Lower leg skin (tissue), 4 donors: ENCODE data around the gene TATDN2. TPM values are rescaled to one million over a fixed set of nuclear protein-coding genes. Genes with fewer than 3 reads are reported as not detected.

Source experiments
- DNase-seq, 2 donors: peaks; one replicate each; pipeline ENCODE4 v3.0.0-alpha.2; 2019; ENCODE audit warnings: low spot score in 2 of 2
- H3K4me3 ChIP-seq: fragments of 200-600 bp; sonication (generic); 2 replicates; pipeline ENCODE4 v1.5.1; 2017; ENCODE audit warnings: mild to moderate bottlenecking, low read depth; ENCODE audit not compliant: poor library complexity, severe bottlenecking
- POLR2A ChIP-seq, 2 donors: fragments of 450-650 bp; IDR thresholded peaks; one replicate each; pipeline ENCODE4 v1.6.1; 2016 to 2017; ENCODE audit warnings: antibody characterized with exemption in 2 of 2, mild to moderate bottlenecking in 1 of 2, moderate library complexity in 1 of 2
- WGBS, 2 donors: methylation state at CpG; one replicate each; pipeline ENCODE4 v1.1.5; 2018; 5-methylcytosine and 5-hydroxymethylcytosine counted together
- intact Hi-C: fragments of 100-400 bp; cut with DNase I; formaldehyde crosslinking; loops from one replicate; pipeline ENCODE4 v1.15.0; 2023; ENCODE audit warnings: low total_unique reads
- total RNA-seq, 4 donors: library from RNA; depleted of rRNA; stranded (reverse); fragments of >200 nt; gene quantifications; one replicate each; pipeline ENCODE4 v1.1.0, GENCODE V29; 2016
- TF ChIP-seq, protein P1 (sequence below), 3 donors: fragments of 450-650 bp; IDR thresholded peaks; one replicate each; pipeline ENCODE4 v1.5.1; 2016; ENCODE audit warnings: antibody characterized with exemption in 3 of 3, mild to moderate bottlenecking in 3 of 3, moderate library complexity in 2 of 3

Gene TATDN2
- total RNA-seq, 4 donors from 2014 or later, result 18.6 to 25.1 (median 22.4) TPM

DNA sequence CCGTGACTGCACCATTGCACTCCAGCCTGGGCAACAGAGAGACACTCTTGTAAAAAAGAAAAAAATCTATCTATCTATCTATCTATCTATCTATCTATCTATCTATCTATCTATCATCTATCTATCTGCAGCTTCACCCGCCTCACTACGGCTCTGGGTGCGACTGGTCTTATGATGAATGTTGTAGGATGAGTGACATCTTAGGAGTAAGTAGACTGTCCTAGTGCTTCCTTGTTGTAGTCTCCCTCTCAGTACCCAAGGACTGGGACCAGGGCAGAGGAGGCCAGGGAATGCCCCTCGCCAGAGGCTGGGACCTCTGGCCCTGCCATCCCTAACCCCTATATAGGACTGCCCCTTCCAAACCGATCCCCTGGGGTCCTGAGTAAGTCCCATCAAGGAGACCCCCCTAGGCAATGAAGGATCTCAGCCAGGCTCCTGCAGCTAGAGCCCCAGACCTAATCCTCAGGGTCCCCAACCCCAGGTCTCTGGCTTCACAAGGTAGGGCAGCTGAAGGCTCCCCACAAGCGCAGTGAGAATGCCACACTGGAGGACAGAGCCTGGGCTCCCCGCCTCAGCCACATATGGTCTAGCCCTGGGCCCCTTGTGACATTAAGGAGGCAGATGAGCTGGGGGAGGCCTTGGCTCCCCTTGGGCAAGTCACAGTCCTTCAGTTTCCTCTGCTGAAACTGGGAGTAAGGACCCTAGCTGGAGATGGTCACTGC, 73.5 kb downstream of the TATDN2 start:
- TF ChIP-seq, protein P1, sequence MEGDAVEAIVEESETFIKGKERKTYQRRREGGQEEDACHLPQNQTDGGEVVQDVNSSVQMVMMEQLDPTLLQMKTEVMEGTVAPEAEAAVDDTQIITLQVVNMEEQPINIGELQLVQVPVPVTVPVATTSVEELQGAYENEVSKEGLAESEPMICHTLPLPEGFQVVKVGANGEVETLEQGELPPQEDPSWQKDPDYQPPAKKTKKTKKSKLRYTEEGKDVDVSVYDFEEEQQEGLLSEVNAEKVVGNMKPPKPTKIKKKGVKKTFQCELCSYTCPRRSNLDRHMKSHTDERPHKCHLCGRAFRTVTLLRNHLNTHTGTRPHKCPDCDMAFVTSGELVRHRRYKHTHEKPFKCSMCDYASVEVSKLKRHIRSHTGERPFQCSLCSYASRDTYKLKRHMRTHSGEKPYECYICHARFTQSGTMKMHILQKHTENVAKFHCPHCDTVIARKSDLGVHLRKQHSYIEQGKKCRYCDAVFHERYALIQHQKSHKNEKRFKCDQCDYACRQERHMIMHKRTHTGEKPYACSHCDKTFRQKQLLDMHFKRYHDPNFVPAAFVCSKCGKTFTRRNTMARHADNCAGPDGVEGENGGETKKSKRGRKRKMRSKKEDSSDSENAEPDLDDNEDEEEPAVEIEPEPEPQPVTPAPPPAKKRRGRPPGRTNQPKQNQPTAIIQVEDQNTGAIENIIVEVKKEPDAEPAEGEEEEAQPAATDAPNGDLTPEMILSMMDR (IDR thresholded peaks at IDR 0.05), result no peak
- no peak for TF ChIP-seq POLR2A (IDR thresholded peaks at IDR 0.05)
- WGBS, 2 donors, result 87 to 93% methylated on average over 8 of the region's 8 CpGs
- DNase-seq, result no peak
- no peak overlapping the region for H3K4me3 ChIP-seq
- intact Hi-C loops, result no loop called here

DNA sequence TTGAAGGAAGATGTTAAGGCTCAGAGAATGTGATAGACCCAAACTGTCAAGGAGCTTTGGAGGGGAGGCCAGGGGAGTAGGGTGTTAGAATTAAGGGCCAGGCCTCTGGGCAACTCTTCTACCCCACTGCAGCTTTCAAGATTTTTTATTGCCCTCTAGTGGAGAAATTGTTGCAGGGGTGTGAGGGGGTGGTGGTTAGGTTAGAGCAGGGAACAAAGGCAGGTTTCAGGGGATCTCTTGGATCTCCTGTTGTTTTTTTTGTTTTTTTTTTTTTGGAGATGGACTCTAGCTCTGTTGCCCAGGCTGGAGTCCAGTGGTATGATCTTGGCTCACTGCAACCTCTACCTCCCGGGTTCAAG, 74.1 kb downstream of the TATDN2 start:
- 69 to 100% methylated on average over 1 of the region's 1 CpG for WGBS, 2 donors
- intact Hi-C loops, result no loop called here
- H3K4me3 ChIP-seq, result no peak overlapping the region
- no peak for DNase-seq
- TF ChIP-seq, protein P1 (IDR thresholded peaks at IDR 0.05), result no peak
- TF ChIP-seq POLR2A (IDR thresholded peaks at IDR 0.05), result no peak

DNA sequence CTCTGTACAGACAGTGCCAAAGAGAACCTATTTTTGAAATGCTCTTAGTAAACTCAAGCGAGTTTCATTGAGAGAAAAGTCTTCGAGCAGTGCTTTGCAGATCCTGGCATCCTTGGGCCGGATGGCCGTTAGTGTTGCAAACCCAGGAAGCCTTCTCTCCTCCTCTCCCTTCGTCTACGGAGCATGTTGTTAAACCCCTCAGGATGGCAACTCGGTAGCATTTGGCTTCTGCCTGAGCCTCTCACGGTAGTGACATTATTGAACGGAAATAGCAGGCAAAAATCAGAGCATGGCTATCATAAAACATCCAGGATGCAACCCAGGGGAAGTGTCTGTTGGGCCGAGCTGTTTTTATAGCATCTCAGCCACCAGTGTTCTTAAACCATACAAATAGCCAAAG, 79.3 kb downstream of the TATDN2 start:
- H3K4me3 ChIP-seq, result no peak overlapping the region
- WGBS, 2 donors, result 55 to 61% methylated on average over 10 of the region's 10 CpGs
- DNase-seq, result no peak
- intact Hi-C loops, result no loop called here
- no peak for TF ChIP-seq POLR2A (IDR thresholded peaks at IDR 0.05)
- TF ChIP-seq, protein P1 (IDR thresholded peaks at IDR 0.05), result no peak

DNA sequence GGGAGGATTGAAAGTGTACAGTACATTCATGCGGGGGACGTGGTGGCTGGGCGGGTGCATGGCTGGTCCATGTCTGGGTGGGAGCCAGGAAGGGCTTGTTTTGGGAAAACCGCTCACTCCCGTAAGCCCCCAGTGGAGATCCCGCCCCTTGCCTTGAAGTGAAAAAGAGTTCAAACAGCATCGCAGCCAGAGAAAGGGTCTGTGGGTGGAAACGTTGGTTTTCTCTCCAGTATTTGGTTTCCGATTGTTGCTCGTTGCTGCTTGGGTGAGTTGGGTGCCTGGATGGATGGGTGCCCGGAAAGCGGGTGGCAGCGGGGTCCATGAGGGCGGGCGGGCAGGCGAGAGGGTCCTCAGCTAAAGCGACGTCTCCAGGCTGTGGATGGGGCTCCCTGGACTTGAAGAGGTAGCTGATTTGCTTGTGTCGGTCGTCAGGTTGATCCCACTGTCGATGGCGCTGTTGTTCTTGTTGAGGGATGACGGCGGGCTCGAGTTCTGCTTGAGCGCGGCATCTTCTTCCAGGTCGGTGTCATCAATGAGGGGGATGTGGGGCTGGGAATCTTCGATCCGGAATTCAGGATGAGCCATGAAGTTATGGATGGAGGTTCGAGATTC, 80.3 kb downstream of the TATDN2 start:
- DNase-seq, result no peak
- 40 to 49% methylated on average over 31 of the region's 31 CpGs for WGBS, 2 donors
- no peak for TF ChIP-seq POLR2A (IDR thresholded peaks at IDR 0.05)
- TF ChIP-seq, protein P1 (IDR thresholded peaks at IDR 0.05), result no peak
- no peak overlapping the region for H3K4me3 ChIP-seq
- intact Hi-C loops, result no loop called here

DNA sequence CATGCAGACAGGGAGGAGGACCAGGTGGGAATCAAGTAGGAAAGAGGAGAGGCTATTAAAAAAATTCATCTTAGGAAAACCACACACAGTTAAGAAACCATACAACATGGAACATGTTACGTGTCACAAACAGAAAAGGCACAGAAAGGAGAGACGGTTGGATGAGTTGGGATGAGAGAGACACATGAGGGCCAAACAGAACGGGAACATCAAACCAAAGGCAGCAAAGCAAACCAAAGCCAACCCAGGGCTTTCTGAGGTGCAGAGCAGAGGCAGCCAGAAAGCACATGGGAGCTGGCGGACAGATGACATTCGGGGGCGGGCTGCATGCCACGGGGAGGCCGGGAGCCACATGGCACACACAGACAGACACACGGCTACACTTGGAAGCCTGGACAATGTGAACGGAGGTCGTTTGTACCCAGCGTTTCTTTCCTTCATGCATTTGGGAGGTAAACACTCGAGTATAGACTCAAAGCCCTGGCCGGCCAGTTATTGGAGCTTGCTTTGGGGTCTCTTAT, 81.3 kb downstream of the TATDN2 start:
- TF ChIP-seq, protein P1 (IDR thresholded peaks at IDR 0.05), result no peak
- TF ChIP-seq POLR2A (IDR thresholded peaks at IDR 0.05), result no peak
- 67 to 73% methylated on average over 14 of the region's 14 CpGs for WGBS, 2 donors
- intact Hi-C loops, result no loop called here
- DNase-seq, result no peak
- H3K4me3 ChIP-seq, result no peak overlapping the region
